Measurements from ENCODE around the gene LCOR.

LCOR gene

GRCh38 chr10:97003151-97003803 is 171.2 kb downstream of the LCOR start:
- ChIA-PET POLR2A (ENCODE audit: low non-redundant PET) (no interaction called here), CTCF (interaction anchor here (0.7 to 1.4 kb wide), 2 partner anchors 9 to 30 kb away, joined by 3 read pairs; no protein-coding TSS in a partner anchor)
- TF ChIP-seq CTCF (conservative IDR thresholded peaks at IDR 0.05; ENCODE audit: low read depth), result no peak
- no peak for DNase-seq (ENCODE audit: low spot score)
- no peak overlapping the region for H3K27ac ChIP-seq

- POLR2A ChIA-PET (ENCODE audit: low non-redundant PET), result no interaction called here
- no peak for TF ChIP-seq CTCF (conservative IDR thresholded peaks at IDR 0.05; ENCODE audit: low read depth)
- H3K27ac ChIP-seq, result no peak overlapping the region
- CTCF ChIA-PET, result interaction anchor here (0.6 to 1.4 kb wide), 3 partner anchors 9 to 108 kb away, joined by 3 to 4 read pairs (median 3); no protein-coding TSS in a partner anchor
- DNase-seq (ENCODE audit: low spot score), result no peak
These were observed 171.7 kb downstream of the LCOR start for GRCh38 chr10:97003804-97004201.

GRCh38 chr10:97004591-97004990 is 172.5 kb downstream of the LCOR start:
- POLR2A ChIA-PET (ENCODE audit: low non-redundant PET), result interaction anchor here (0.5 kb wide), 1 partner anchor 19 kb away, joined by 3 read pairs; no protein-coding TSS in a partner anchor
- no peak overlapping the region for H3K27ac ChIP-seq
- no peak for DNase-seq (ENCODE audit: low spot score)
- CTCF ChIA-PET, result interaction anchor here (0.6 to 1.4 kb wide), 3 partner anchors 10 to 618 kb away, joined by 3 to 4 read pairs (median 3); no protein-coding TSS in a partner anchor
- no peak for TF ChIP-seq CTCF (conservative IDR thresholded peaks at IDR 0.05; ENCODE audit: low read depth)

- CTCF ChIA-PET, result interaction anchor here (1.0 kb wide), 1 partner anchor 47 kb away, joined by 3 read pairs; no protein-coding TSS in a partner anchor
- POLR2A ChIA-PET (ENCODE audit: low non-redundant PET), result no interaction called here
- no peak for DNase-seq (ENCODE audit: low spot score)
- no peak overlapping the region for H3K27ac ChIP-seq
- TF ChIP-seq CTCF (conservative IDR thresholded peaks at IDR 0.05; ENCODE audit: low read depth), result no peak
These were observed 173.3 kb downstream of the LCOR start for GRCh38 chr10:97005349-97005748.

- CTCF ChIA-PET, result no interaction called here
- TF ChIP-seq CTCF (conservative IDR thresholded peaks at IDR 0.05; ENCODE audit: low read depth), result no peak
- POLR2A ChIA-PET (ENCODE audit: low non-redundant PET), result no interaction called here
- DNase-seq (ENCODE audit: low spot score), result no peak
- H3K27ac ChIP-seq, result no peak overlapping the region
These were observed 174.3 kb downstream of the LCOR start for GRCh38 chr10:97006364-97006763.

GRCh38 chr10:97007417-97007816 is 175.3 kb downstream of the LCOR start:
- ChIA-PET POLR2A (ENCODE audit: low non-redundant PET) (no interaction called here), CTCF (interaction anchor here (0.6 kb wide), 1 partner anchor 30 kb away, joined by 3 read pairs; no protein-coding TSS in a partner anchor)
- no peak overlapping the region for H3K27ac ChIP-seq
- DNase-seq (ENCODE audit: low spot score), result no peak
- no peak for TF ChIP-seq CTCF (conservative IDR thresholded peaks at IDR 0.05; ENCODE audit: low read depth)
